Choroid plexus epithelial cell (primary cell): Measurements from ENCODE around the gene HSPBP1.
A peak's percentile ranks its signal among the peaks of the same experiment; 100 is the strongest.

Experiments
- DNase-seq: peaks from one replicate; pipeline ENCODE4 v3.0.0-alpha.2; 2010; ENCODE audit warnings: low read depth
- H3K4me3 ChIP-seq: 2 replicates; pipeline ENCODE4 v1.5.1; 2011; ENCODE audit warnings: low read depth, mild to moderate bottlenecking, control low read depth, low read length, moderate library complexity
- CTCF ChIP-seq: conservative IDR thresholded peaks from 2 replicates; pipeline ENCODE4 v1.5.1; 2011; ENCODE audit warnings: low read depth, mild to moderate bottlenecking, control low read depth, inconsistent platforms, low read length, moderate library complexity

The HSPBP1 gene

GRCh38 chr19:55299991-55300390 is 20.1 kb upstream of the HSPBP1 start:
- H3K4me3 ChIP-seq, result no peak overlapping the region
- no peak for TF ChIP-seq CTCF

GRCh38 chr19:55297267-55297666 is 17.4 kb upstream of the HSPBP1 start:
- H3K4me3 ChIP-seq, result no peak overlapping the region
- no peak for TF ChIP-seq CTCF
- DNase-seq, result no peak

More at GRCh38 chr19:55299991-55300390, 20.1 kb upstream of the HSPBP1 start:
- DNase-seq, result no peak

GRCh38 chr19:55289117-55289796 is 9.3 kb upstream of the HSPBP1 start:
- no peak overlapping the region for H3K4me3 ChIP-seq
- no peak for DNase-seq
- no peak for TF ChIP-seq CTCF

GRCh38 chr19:55287361-55288079 is 7.6 kb upstream of the HSPBP1 start:
- no peak for TF ChIP-seq CTCF
- no peak for DNase-seq
- no peak overlapping the region for H3K4me3 ChIP-seq

GRCh38 chr19:55285229-55285890 is 5.5 kb upstream of the HSPBP1 start:
- peak overlapping the region; percentile 22 for H3K4me3 ChIP-seq
- no peak for DNase-seq
- TF ChIP-seq CTCF, result no peak

GRCh38 chr19:55284405-55285058 is 4.6 kb upstream of the HSPBP1 start:
- no peak for DNase-seq
- TF ChIP-seq CTCF, result no peak
- peak overlapping the region; percentile 44 for H3K4me3 ChIP-seq
